Left lung (tissue), 10 donors: Measurements from ENCODE around the gene NUP188. TPM values are rescaled to one million over a fixed set of nuclear protein-coding genes. Genes with fewer than 3 reads are reported as not detected.

Experiments used
- ATAC-seq: fragments of 200-7000 bp; cut with Tn5 transposase; one replicate; pipeline ENCODE4 v1.9.1; 2020; ENCODE audit warnings: moderate library complexity
- DNase-seq, 4 donors: peaks; one replicate each; pipeline ENCODE4 v3.0.0-alpha.2; 2013 to 2020
- H3K27ac ChIP-seq, 2 donors: fragments of 200-600 bp; sonication (generic) in 1 of 2; one replicate each; pipeline versions ENCODE4 v1.5.0 to v1.8.0; 2020 to 2021
- H3K27me3 ChIP-seq, 2 donors: fragments of 200-600 bp; sonication (generic) in 1 of 2; one replicate each; pipeline versions ENCODE4 v1.5.0 to v1.8.0; 2020 to 2021
- H3K36me3 ChIP-seq, 2 donors: fragments of 200-600 bp; sonication (generic) in 1 of 2; one replicate each; pipeline versions ENCODE4 v1.5.0 to v1.8.0; 2020 to 2021
- H3K4me1 ChIP-seq, 2 donors: fragments of 200-600 bp; one replicate each; pipeline ENCODE4 v1.8.0; 2021
- H3K4me3 ChIP-seq, 2 donors: fragments of 200-600 bp; sonication (generic) in 1 of 2; one replicate each; pipeline versions ENCODE4 v1.5.0 to v1.8.0; 2020 to 2021; ENCODE audit warnings: mild to moderate bottlenecking in 1 of 2
- H3K9me3 ChIP-seq, 2 donors: fragments of 200-600 bp; sonication (generic) in 1 of 2; one replicate each; pipeline versions ENCODE4 v1.5.0 to v1.8.0; 2020 to 2021
- CTCF ChIP-seq, 2 donors: fragments of 200-600 bp; sonication (generic) in 1 of 2; IDR thresholded peaks; one replicate each; pipeline versions ENCODE4 v1.5.0 to v1.8.0; 2021; ENCODE audit warnings: antibody characterized with exemption in 2 of 2
- intact Hi-C, 2 donors: fragments of 100-400 bp; cut with DNase I; formaldehyde crosslinking; loops; one replicate each; pipeline versions ENCODE4 v1.11.2 to v1.14.2; 2022
- polyA plus RNA-seq, 6 donors: library from polyadenylated mRNA; unstranded; fragments of 120-200 nt; gene quantifications; one replicate each; pipeline ENCODE4 v1.2.1, GENCODE V29; 2013; ENCODE audit not compliant: insufficient read length in 6 of 6
- total RNA-seq, 2 donors: library from RNA; stranded (reverse); fragmentation: NEBNext Ultra II Directional; extraction: Animal tissue kit (Norgen Biotek cat#: 25700); gene quantifications; one replicate each; pipeline ENCODE4 v1.2.1, GENCODE V29; 2021
- donor health status: DM: no; HTN: yes; CAD: no.
- donor health status: DM: no; HTN: no; CAD: no.

The NUP188 gene
- total and polyA plus RNA-seq, 8 donors: 42.6 to 67.6 (median 58.9) TPM

- H3K4me1 ChIP-seq: peaks cover 9 to 24% of the 10 kb centered on the region in 2 donors
- ATAC-seq: no peak
- intact Hi-C loops: no loop called here
- TF ChIP-seq CTCF (IDR thresholded peaks at IDR 0.05): no peak
- H3K4me3 ChIP-seq: no peak overlapping the region
- DNase-seq: no peak
- no peaks in the 10 kb centered on the region for H3K9me3 ChIP-seq
- H3K36me3 ChIP-seq: peaks cover 0 to 52% of the 10 kb centered on the region in 2 donors
- H3K27ac ChIP-seq: no peak overlapping the region
- no peaks in the 10 kb centered on the region for H3K27me3 ChIP-seq
Observed at GRCh38 chr9:129040113-129040643, 92.7 kb downstream of the NUP188 start.

DNA sequence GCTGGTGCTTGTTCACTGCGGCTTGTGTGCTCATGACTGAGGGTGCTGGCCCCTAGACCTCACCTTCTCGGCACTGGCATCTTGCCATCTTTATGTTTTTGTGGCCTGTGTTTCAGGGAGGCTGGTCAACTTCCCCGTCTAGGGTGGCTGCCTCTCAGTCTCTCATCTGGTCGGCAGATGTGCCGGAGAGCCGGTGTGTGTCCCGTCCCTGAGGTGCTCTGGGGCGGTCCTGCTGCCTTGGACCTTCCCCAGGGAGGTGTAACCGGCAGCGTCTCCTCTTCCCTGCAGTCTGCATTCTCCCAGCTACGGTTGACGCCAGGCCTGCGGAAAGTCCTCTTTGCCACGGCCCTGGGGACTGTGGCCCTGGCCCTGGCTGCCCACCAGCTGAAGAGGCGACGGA is 94.5 kb downstream of the NUP188 start:
- no peak overlapping the region for H3K27ac ChIP-seq
- no peaks in the 10 kb centered on the region for H3K27me3 ChIP-seq
- ATAC-seq: no peak
- H3K36me3 ChIP-seq: peaks cover 0 to 68% of the 10 kb centered on the region in 2 donors
- no peak for DNase-seq
- no peak for TF ChIP-seq CTCF (IDR thresholded peaks at IDR 0.05)
- H3K4me1 ChIP-seq: peaks cover 9 to 16% of the 10 kb centered on the region in 2 donors
- H3K9me3 ChIP-seq: no peaks in the 10 kb centered on the region
- H3K4me3 ChIP-seq: no peak overlapping the region
- intact Hi-C loops: no loop called here

- DNase-seq (peak in 3 of 4 donors; percentile 37 to 90 (median 76)), ATAC-seq (peak; percentile 95)
- H3K9me3 ChIP-seq: no peaks in the 10 kb centered on the region
- H3K4me3 ChIP-seq: no peak overlapping the region
- no peak for TF ChIP-seq CTCF (IDR thresholded peaks at IDR 0.05)
- H3K36me3 ChIP-seq: peaks cover 0 to 90% of the 10 kb centered on the region in 2 donors
- peak overlapping the region; percentile 28 to 33 for H3K27ac ChIP-seq
- no peaks in the 10 kb centered on the region for H3K27me3 ChIP-seq
- intact Hi-C loops: no loop called here
- no peaks in the 10 kb centered on the region for H3K4me1 ChIP-seq
Observed at GRCh38 chr9:129052592-129052991, 105.1 kb downstream of the NUP188 start.

DNA sequence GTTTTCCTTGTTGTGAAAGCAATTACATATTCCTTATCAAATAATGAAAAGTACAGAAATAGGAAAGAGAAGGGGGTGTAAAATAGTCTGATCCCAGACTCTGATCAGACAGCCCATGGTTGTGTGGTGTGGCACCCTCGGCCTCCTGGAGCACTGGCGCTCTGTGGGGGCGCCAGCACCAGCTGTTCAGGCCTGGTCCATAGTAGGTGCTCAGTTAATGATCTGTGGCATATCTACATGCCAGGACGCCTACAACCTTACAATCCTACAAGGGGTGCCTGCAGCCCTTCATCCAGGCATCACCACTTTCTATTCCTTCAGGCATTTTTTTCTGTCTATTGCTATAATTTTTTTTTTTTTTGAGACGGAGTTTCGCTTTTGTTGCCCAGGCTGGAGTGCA is 105.5 kb downstream of the NUP188 start:
- no peaks in the 10 kb centered on the region for H3K27me3 ChIP-seq
- ATAC-seq: peak; percentile 10
- peak overlapping the region in 1 of 2 donors; percentile 33 for H3K27ac ChIP-seq
- TF ChIP-seq CTCF (IDR thresholded peaks at IDR 0.05): no peak
- intact Hi-C loops: no loop called here
- H3K36me3 ChIP-seq: peaks cover 0 to 86% of the 10 kb centered on the region in 2 donors
- H3K9me3 ChIP-seq: no peaks in the 10 kb centered on the region
- DNase-seq: no peak
- peaks cover 0 to 2% of the 10 kb centered on the region in 2 donors for H3K4me1 ChIP-seq
- no peak overlapping the region for H3K4me3 ChIP-seq

DNA sequence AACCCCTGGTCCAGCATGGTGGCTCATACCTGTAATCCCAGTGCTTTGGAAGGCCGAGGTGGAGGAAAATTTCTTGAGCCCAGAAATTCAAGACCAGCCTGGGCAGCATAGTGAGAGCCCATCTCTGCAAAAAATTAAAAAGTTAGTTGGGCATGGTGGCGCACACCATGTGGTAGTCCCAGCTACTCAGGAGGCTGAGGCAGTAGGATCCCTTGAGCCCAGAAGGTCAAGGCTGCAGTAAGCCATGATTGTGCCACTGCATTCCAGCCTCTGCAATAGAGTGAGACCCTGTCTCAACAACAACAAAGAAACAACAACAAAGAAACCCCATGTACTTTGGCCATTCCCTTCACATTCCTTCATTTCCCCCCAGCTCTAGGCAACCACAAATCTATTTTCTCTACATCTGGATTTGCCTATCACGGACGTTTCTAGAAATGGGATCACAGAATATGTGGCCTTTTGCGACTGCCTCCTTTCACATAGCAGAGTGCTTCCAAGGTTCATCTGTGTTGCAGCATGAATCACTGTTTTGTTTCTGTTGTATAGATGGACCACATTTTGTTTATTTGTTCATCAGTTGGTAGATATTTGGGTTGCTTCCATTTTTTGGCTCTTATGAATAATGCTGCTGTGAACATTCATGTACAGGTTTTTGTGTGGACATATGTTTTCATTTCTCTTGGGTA is 106.8 kb downstream of the NUP188 start:
- intact Hi-C loops: no loop called here

More for the DNA sequence above, 106.8 kb downstream of the NUP188 start:
- H3K9me3 ChIP-seq: no peaks in the 10 kb centered on the region
- TF ChIP-seq CTCF (IDR thresholded peaks at IDR 0.05): no peak
- no peaks in the 10 kb centered on the region for H3K27me3 ChIP-seq
- no peak overlapping the region for H3K4me3 ChIP-seq
- no peak for DNase-seq
- no peak overlapping the region for H3K27ac ChIP-seq
- peaks cover 0 to 82% of the 10 kb centered on the region in 2 donors for H3K36me3 ChIP-seq
- peaks cover 0 to 10% of the 10 kb centered on the region in 2 donors for H3K4me1 ChIP-seq
- ATAC-seq: no peak

Other genes starting within 250 kb of the NUP188 start
- 10 to 100 TPM; 11.8 to 15.9 TPM for gene PKN3, start 245.2 kb upstream of the NUP188 start, total RNA-seq
- 10 to 100 TPM; 11.8 to 18.0 (median 14.4) TPM for gene PKN3, start 245.2 kb upstream of the NUP188 start, polyA plus RNA-seq
- 10 to 100 TPM; 42.2 to 48.9 TPM for gene ZDHHC12, start 223.6 kb upstream of the NUP188 start, total RNA-seq
- 10 to 100 TPM; 10.8 to 13.3 (median 11.3) TPM for gene ZDHHC12, start 223.6 kb upstream of the NUP188 start, polyA plus RNA-seq
- gene ZER1, start 175.8 kb upstream of the NUP188 start, total RNA-seq: 10 to 100 TPM; 29.7 to 37.3 TPM
- gene ZER1, start 175.8 kb upstream of the NUP188 start, polyA plus RNA-seq: 10 to 100 TPM; 26.7 to 33.4 (median 29.1) TPM
- gene TBC1D13, start 160.4 kb upstream of the NUP188 start, total RNA-seq: 10 to 100 TPM; 21.3 to 23.0 TPM
- 10 to 100 TPM; 22.5 to 30.7 (median 30.0) TPM for gene TBC1D13, start 160.4 kb upstream of the NUP188 start, polyA plus RNA-seq
- 10 to 100 TPM; 22.8 to 24.7 TPM for gene ENDOG, start 129.2 kb upstream of the NUP188 start, total RNA-seq
- 1 to 10 TPM; 2.4 to 7.4 (median 5.4) TPM for gene ENDOG, start 129.2 kb upstream of the NUP188 start, polyA plus RNA-seq
- gene SPOUT1, start 117.9 kb upstream of the NUP188 start, total RNA-seq: 10 to 100 TPM; 40.5 to 49.3 TPM
- gene SPOUT1, start 117.9 kb upstream of the NUP188 start, polyA plus RNA-seq: 10 to 100 TPM; 28.0 to 43.2 (median 32.0) TPM
- gene KYAT1, start 65.7 kb upstream of the NUP188 start, total RNA-seq: 1 to 10 TPM; 6.2 to 7.4 TPM
- 1 to 10 TPM; 6.2 to 9.6 (median 7.3) TPM for gene KYAT1, start 65.7 kb upstream of the NUP188 start, polyA plus RNA-seq
- gene LRRC8A, start 65.6 kb upstream of the NUP188 start, total RNA-seq: 10 to 100 TPM; 61.9 to 70.6 TPM
- gene LRRC8A, start 65.6 kb upstream of the NUP188 start, polyA plus RNA-seq: 10 to 100 TPM; 24.6 to 32.9 (median 28.2) TPM
- gene PHYHD1, start 26.7 kb upstream of the NUP188 start, total RNA-seq: 10 to 100 TPM; 32.6 to 49.4 TPM
- 10 to 100 TPM; 34.8 to 51.7 (median 41.0) TPM for gene PHYHD1, start 26.7 kb upstream of the NUP188 start, polyA plus RNA-seq
- gene DOLK, start 96 bp upstream of the NUP188 start, total RNA-seq: 10 to 100 TPM; 14.9 to 19.4 TPM
- 10 to 100 TPM in 3 of 6 donors, 1 to 10 TPM in 3; 7.4 to 11.9 (median 10.6) TPM for gene DOLK, start 96 bp upstream of the NUP188 start, polyA plus RNA-seq
- 10 to 100 TPM; 63.7 to 64.7 TPM for gene SH3GLB2, start 80.6 kb downstream of the NUP188 start, total RNA-seq
- gene SH3GLB2, start 80.6 kb downstream of the NUP188 start, polyA plus RNA-seq: 10 to 100 TPM; 58.9 to 79.0 (median 67.8) TPM
- gene MIGA2, start 88.9 kb downstream of the NUP188 start, total RNA-seq: 10 to 100 TPM; 25.6 to 28.6 TPM
- 10 to 100 TPM; 15.9 to 21.7 (median 17.3) TPM for gene MIGA2, start 88.9 kb downstream of the NUP188 start, polyA plus RNA-seq
- 10 to 100 TPM; 14.7 to 19.6 TPM for gene DOLPP1, start 133.4 kb downstream of the NUP188 start, total RNA-seq
- 10 to 100 TPM; 13.4 to 18.2 (median 14.8) TPM for gene DOLPP1, start 133.4 kb downstream of the NUP188 start, polyA plus RNA-seq
- 10 to 100 TPM; 16.8 to 33.2 TPM for gene CRAT, start 163.1 kb downstream of the NUP188 start, total RNA-seq
- gene CRAT, start 163.1 kb downstream of the NUP188 start, polyA plus RNA-seq: 10 to 100 TPM; 19.9 to 29.8 (median 25.7) TPM
- 100 to 1,000 TPM; 132 to 138 TPM for gene PTPA, start 163.7 kb downstream of the NUP188 start, total RNA-seq
- 100 to 1,000 TPM; 120 to 148 (median 144) TPM for gene PTPA, start 163.7 kb downstream of the NUP188 start, polyA plus RNA-seq
- 10 to 100 TPM; 17.9 to 21.4 TPM for gene IER5L, start 230.6 kb downstream of the NUP188 start, total RNA-seq
- 1 to 10 TPM; 5.7 to 9.6 (median 7.2) TPM for gene IER5L, start 230.6 kb downstream of the NUP188 start, polyA plus RNA-seq